Myocyte (in vitro differentiated cells): ENCODE results near the gene JAKMIP2. TPM values are rescaled to one million over a fixed set of nuclear protein-coding genes. Genes with fewer than 3 reads are reported as not detected.

ENCODE experiments used
- DNase-seq: peaks from one replicate; pipeline ENCODE4 v3.0.0-alpha.2; 2012; ENCODE audit warnings: low read depth
- total RNA-seq: library from RNA; depleted of rRNA; stranded (reverse); fragments of >200 nt; gene quantifications from 2 replicates; pipeline ENCODE4 v1.2.3, GENCODE V29; 2014

Gene JAKMIP2
- total RNA-seq, 1 donor from 2014 or later, result not detected

DNA sequence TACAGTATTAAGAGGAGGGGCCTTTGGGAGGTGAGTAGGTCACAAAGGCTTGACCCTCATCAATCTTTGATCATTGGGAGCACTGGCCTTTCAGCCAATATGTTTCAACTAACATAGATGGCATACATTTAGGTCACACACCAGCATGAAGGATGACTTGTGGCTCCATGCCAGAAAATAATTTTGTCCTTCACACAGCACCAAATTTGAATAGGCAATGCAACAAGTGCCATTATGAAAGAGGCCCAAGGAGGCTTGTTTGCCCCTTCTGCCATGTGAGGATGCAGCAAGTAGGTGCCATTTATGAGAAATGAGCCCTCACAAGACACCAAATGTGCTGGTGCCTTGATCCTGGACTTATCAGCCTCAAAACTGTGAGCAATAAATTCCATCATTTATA is 81.1 kb downstream of the JAKMIP2 start:
- DNase-seq, result no peak

DNA sequence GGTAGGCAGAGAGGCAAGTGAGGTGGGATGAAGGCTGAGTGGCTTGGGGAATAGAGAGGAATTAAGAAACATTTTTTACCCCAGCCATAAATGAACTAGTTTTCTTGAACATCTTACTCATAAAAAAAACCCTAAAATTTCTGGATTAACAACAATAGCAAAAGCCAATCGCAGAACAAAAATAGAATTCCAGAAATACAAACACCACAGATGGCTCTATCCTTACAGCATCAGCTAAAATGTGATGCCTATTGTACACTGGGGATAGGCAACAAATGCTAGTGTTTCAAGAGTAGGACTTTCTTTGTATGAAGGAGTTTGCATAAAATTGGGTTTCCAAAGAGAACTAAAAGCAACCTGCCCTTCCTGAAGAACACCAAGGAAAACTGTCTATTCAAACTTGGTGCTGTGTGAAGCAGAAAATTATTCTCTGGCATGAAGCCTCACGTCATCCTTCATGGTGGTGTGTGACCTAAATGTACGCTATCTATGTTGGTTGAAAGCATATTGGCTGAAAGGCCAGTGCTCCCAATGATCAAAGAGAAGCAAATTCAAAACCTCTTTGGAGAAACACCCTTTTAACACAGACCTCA is 82.9 kb downstream of the JAKMIP2 start:
- no peak for DNase-seq

DNA sequence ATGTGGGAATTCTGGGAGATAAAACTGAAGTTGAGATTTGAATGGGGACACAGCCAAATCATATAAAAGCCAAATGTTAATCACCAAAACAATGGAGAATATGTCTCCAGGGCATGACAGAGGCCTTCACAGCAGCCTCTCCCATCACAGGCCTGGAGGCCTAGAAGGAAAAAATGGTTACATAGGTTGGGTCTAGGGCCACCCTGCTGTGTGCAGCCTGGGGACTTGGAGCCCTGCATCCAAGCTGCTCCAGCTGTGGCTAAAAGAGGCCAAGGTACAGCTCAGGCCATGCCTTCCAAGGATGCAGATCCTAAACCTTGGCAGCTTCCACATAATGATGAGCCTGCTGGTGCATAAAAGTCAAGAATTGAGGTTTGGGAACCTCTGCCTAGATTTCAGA is 85.1 kb downstream of the JAKMIP2 start:
- DNase-seq, result no peak

DNA sequence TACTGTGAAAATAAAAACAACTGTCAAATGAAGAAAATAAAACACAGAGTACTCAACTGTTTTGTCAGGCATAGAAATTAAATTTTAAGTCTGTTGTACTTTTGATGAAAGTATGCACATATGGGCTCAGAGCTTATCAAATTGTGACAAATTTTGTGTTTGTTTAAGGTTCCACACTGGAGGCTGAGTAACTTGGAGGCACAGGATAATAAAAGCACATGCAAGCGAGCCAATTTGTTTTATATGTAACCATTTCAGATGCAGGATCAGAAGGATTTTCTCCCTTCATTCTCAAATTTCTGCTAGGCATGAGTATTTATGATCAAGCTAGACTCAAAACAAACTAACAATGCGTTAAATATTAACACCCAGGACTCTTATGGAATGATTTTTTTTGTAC is 87.8 kb downstream of the JAKMIP2 start:
- no peak for DNase-seq

DNA sequence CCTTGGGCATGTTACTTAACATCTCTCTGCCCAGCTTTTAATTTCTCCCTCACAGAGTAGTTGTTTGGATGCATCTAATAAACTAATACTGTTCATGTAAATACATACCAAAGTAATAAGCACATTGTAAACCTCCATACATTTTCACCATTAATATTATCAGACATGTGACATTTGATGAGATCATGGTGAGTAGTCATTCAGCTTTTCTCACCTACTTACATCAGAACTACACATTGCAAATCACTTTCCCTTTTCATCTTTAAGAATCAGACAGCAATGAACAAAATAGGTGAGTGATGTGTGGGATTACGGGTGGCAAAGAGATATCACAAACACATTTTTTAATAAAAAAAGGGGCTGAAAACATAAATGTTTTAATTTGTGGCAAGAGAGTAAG is 89.3 kb downstream of the JAKMIP2 start:
- DNase-seq, result no peak

DNA sequence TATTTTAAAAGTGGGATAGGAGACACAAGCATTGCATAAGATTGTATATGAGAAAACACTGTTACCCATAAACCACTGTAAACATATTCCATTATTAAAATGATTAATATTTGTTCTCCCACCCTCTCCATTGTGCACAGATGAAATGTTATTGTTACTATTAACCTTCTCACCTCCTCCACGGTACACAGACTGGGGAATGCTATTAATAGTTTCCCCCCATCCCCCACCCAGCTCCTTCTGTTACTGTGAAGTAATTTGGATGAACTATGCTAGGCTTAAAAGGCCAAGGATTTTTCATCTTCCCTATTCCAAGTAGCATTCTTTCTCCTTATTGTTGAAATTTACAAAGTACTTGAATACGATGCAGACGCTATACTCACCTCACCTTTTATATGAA is 91.4 kb downstream of the JAKMIP2 start:
- no peak for DNase-seq

DNA sequence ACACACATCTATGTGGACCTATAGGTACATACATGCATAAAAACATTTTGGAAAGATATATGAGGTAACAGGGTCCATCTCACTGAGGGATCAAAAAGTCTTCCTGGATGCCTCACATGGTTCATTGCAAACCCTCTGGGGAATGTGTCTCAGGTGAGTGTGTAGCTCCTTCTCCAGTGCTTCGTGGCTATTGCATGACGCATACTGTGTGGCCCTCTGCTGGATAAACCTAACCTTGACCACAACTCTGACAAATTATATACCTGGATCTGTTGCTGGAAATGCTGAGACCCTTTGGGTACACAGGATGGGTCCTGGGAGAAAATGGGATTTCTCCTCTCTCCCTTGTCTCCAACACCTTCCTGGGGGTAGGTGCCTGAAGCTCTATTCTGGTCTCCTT is 91.9 kb downstream of the JAKMIP2 start:
- DNase-seq, result no peak

DNA sequence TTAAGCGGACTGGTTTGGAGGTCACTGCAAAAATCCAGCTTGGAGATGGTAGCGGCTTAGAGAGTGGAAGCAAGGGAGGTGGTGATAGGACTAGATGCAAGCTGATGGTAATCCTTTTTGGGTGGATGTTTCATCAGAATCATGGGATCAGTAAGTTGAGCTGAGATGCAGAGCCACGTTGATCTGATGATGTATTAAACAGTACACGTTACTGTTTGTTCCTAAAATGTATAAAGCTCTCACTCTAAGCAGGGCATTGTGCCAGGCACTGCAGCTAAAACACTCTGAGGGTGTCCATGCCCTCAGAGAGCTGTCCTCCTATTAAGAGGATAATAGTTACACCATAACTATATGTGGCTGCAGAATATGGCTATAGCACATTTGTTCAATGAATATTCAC is 93.1 kb downstream of the JAKMIP2 start:
- no peak for DNase-seq

DNA sequence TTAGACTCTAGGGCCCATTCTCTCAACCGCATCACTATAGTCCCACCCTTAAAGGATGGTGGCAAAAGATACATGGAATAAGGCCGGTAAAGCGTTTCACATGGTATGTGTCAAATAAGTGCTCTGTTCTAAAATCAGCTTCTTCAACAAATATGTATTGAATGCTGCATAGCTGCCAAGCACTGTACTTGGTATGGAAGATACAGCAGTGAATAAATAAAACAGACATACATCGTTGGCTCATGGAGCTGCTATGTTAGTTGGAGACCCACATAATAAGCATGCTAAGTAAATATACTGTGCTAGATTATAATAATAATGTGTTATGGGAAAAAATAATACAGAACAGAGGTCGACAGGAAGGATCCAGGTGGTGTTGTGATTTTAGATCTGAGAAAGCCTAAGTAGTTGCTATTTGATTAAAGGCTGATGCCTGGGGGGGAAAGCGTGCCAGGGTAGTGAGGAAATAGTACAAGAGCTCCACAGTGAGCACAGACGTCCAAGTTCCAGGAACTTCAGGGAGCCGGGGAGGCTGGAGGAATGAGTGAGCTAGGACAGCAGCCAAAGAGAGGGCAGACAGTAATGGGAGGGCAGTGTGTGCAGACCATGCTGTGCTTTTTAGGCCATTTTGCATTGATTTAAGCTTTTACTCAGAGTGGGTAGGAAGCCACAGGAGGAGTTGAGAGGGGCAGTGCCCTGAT is 93.7 kb downstream of the JAKMIP2 start:
- no peak for DNase-seq

DNA sequence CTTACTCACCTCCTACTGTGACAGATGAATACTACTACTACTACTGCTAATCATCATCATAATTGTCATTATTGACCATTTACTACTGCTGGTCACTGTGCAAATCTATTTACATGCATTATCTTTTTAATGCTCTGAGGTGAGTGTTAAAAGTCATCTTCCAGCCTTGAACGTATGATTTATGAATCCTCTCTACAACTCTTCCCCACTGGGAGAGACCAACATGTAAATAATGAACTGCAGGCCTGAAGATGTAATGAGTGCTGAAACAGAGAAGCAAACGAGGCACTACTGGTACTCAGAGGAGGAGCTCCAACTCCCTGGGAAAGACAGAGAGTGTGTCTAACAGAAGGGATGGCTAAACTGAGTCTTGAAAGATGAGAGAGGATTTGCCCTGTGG is 95.4 kb downstream of the JAKMIP2 start:
- no peak for DNase-seq

DNA sequence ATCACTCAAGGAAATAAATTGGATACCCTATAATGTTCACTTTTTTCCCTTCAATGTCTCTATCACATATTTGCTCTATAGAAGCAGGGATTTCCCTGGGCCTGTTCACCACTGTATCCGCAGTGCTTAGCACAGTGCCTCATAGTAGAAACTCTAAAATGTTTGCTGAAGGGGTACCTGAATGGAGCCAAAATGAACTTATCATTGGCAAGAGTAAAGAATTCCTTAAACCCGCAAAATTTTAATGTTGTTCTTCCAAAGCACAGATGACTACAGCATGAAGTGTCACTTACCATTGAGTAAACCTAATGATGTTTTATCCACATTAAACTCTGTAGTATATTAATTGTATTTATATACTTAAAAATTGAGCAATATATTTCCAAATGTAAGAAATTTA is 96.1 kb downstream of the JAKMIP2 start:
- DNase-seq, result no peak

DNA sequence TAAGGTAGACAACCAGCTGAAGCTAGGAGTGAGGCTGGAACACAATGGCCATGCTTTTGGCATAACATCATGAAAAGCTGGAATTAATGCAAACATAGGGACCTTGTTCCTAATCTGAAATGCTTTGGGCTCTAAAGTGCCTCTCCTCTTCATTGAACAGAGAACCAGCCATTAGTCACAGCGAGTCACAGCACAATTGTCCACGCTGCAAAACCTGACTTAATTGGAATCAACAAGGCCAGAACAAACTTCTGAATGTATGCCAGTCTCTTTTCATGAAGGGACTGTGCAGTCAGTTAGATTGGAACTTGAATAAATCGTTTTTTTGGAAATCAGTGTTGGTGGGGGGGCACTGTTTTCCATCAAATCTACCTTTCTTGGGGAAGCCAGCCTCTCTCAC is 96.5 kb downstream of the JAKMIP2 start:
- DNase-seq, result no peak

DNA sequence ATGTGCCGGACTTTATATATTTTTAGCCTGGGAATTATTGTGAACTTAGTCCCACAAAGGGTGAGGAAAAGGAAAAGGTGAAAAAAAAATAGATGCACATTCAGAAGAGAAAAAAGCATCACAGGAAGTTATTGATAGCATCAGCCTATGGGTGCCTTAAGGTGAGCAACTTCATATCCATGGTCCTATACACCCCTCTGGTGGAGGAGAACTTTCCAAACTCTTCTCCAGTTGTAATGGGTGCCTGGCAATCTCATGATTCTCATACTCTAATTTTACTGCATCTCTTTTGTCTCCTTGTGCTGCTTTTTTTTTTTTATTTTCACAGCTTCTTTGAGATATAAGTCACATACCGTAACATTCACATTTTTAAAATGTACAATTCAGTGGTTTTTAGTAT is 107.4 kb downstream of the JAKMIP2 start:
- DNase-seq, result no peak

DNA sequence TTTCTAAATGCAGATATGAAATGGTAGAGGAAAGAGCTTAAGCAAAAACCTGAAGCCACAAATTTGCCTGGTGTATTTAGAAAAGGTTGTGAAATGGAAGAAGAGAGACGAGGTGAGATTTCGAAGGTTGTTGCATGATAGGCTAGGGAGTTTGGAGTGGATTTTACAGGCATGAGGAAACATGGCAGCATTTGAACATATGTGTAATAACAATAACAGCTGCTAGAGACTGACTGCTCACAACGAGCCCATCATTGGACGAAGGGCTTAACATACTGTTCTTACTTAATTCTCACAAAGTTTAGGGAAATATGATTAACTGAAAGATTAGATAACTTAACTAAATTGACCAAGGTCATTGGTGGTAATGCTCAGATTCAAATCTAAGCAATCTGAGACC is 108.1 kb downstream of the JAKMIP2 start:
- no peak for DNase-seq

DNA sequence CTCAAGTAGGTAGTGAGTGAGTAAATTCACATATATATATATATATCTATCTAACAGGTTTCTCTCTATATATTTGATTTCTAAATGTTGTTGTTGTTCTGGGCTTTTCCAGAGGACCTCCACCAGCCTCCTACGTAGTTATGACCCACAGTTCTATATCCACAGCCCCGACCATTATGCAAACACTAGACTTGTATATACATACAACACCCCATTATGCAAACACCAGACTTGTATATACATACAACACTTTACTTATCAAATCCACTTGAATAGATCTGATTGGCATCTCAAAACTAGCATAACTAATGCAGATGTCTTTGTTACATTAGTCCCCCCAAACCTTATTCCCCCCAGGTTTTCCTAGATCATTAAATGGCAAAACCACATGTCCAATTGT is 108.7 kb downstream of the JAKMIP2 start:
- DNase-seq, result no peak

DNA sequence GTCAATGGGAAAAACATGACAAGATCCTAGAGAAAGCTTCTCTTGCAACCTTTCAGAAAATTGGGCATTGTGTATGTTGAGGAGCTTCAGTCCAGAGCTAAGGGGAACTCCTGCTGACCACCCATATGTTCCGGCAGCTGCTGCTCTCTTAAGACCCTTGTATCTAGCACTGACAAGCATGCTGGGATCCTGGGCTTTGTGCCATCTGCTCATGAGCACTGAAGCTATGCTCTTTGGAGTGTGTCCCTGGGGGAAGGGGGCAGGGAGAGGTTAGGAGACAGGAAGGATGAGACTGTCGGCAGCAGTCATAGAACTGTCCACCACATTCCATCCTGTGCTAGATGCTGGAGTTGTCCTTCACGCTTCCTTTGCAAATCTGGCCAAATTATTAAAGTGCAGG is 109.3 kb downstream of the JAKMIP2 start:
- no peak for DNase-seq

DNA sequence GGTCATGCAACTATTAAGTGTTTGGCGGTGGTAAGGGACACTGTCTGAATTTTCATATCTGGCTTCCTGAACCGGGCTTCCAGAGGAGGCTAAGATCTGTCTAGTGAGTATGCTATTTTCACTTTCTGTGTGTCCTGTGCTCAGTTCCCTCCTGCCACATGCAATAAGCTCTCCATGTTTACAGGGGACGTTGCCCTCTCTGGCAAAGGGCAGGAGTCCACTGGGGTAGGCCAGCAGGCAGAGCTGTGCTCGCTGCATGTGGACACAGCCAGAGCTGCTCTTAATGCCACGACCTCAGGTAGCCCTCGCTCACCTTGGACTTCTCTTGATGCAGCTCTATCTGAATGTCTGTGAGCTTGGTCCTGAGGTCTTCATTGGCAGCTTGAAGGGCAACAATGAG is 111.2 kb downstream of the JAKMIP2 start:
- DNase-seq, result no peak

DNA sequence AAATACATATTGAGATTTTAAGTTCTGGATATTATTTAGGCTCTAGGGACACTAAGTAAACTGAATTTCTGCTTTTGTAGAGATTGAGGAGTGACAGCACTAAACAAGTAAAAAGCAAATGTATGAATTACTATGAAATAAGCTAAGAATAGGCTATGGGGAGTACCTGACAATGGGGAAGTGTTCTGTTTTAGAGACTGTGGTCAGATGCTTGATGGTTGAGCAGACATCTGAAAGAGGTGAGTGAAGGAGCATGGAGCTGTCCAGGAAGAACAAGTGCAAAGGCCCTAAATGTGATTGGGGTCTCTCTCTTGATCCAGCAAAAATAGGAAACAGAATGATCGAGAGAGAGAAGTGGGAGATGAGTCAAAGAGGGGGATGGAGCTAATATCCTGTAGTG is 111.7 kb downstream of the JAKMIP2 start:
- DNase-seq, result no peak

DNA sequence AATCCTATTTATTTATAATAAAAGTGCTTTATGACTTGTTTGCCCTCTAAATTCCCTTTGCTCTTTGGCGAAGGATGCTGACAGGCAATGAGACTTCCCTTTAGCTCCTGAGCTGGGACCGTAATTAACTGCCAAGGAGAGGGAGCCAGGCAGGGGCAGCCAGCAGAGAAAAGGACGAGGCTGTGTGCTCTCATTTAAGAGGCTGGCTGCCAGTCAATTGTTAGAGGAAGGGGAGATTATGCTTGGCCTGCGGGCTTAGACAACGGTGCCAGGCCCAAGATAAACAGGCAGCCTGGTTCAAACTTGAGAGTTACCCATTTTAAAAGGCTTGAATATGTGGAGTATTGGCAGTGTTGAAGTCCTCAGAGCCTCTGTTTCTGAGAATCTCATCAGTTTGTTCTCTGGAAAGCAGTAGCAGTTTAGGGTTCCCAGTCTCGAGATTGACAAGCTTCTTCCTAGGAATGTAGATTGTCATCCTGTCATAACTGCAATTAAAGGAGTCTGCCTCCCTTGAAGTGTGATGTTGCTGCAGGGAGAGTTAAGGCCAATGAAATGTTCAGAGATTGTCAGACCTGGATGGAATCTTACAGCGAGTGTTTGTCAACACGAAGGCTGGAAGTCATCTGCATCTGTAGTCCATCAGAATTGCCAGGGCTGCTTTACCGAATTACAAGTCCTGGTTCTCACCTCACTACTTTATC is 113.2 kb downstream of the JAKMIP2 start:
- no peak for DNase-seq

DNA sequence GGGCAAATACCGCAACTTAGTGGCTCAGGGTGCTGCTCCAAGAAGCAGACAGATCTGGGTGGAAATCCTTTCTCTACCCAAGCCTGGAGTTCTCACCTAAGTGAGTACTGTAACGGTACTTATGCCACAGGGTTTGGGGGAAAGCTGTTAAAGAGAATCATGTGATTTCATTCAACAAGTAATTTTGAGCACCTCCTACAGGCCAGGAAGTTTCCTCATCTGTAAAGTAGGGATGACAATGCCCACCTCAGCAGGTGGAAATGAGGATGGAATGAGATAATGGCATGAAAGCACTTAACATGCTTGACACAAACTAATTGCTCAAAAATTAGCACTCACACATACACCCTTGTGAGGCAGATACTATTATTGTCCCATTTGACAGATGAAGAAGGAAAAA is 114.1 kb downstream of the JAKMIP2 start:
- no peak for DNase-seq

DNA sequence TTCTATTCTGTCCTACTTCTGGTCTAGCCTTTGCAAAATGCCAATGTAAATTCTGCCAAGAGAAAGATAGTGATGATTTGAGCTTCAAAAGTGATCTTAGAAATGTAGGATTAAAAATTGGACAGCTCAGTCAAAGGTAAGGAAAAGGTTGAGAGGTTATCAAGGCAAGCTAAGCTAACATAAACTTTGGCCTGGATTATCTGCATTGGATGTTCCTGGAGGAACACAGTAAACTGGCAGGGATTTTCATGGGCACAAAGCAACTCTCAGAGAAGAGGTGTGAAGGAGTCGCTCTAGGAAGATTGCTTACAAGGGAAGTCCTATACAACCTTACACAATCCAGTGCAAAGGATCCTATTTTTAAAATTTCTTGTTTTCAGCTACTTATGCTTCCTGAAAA is 115.2 kb downstream of the JAKMIP2 start:
- no peak for DNase-seq

DNA sequence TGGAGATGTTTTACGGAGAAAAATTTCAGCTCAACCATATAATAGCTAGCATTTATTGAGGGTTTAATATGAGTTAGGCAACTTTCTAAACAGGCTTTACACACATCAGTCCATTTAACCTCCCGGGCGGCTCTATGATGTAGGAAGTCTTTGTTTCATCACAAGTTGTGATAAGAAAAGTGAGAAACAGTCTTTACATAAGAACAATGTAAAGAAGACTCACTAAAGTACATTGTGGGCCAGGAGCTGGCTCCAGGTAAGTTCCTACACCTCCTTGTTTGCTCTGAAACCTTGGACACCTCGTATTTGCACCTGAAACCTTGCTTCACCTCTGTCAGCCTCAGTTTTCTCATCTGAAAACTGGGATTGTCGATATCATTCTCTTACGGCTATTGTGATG is 116.1 kb downstream of the JAKMIP2 start:
- DNase-seq, result no peak

DNA sequence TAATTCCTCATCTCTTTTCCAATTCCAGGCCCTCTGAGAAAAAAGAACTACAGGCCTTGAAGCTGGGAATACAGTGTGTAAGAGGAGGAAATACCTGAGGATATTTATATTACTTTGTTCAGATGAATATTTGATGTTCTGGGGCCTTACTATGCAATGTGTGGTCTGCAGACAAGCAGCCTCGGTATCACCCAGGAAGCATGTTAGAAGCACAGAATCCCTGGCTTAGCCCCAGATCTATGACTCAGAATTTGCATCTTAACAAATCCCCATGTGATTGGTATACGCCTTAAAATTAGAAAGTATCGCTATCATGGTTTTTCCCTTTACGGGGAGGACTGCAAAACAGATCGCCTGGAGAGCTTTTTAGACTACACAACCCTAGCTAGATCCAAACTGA is 121.0 kb downstream of the JAKMIP2 start:
- no peak for DNase-seq
